Fibroblast of pulmonary artery (primary cell): Measurements from ENCODE around the gene NFAT5.

ENCODE experiments used
- DNase-seq: peaks from one replicate; pipeline ENCODE4 v3.0.0-alpha.2; 2010; ENCODE audit warnings: low read depth
- H3K4me3 ChIP-seq: replicated peaks from 2 replicates; pipeline ENCODE4 v1.5.1; 2011; ENCODE audit warnings: low read depth, mild to moderate bottlenecking, control low read depth, low read length, moderate library complexity
- CTCF ChIP-seq: IDR thresholded peaks from 2 replicates; pipeline ENCODE4 v1.5.1; 2011; ENCODE audit warnings: mild to moderate bottlenecking, control low read depth, low read length, inconsistent platforms; ENCODE audit errors: missing control alignments

Gene NFAT5

GRCh38 chr16:69744363-69745231 lies 178.8 kb downstream of the NFAT5 start:
- H3K4me3 ChIP-seq = no peak overlapping the region
- no peak for DNase-seq
- TF ChIP-seq CTCF = no peak

GRCh38 chr16:69745232-69745612 lies 179.5 kb downstream of the NFAT5 start:
- TF ChIP-seq CTCF = no peak
- no peak for DNase-seq
- H3K4me3 ChIP-seq = no peak overlapping the region

- DNase-seq = no peak
- TF ChIP-seq CTCF = no peak
- H3K4me3 ChIP-seq = no peak overlapping the region
These were observed 180.2 kb downstream of the NFAT5 start for GRCh38 chr16:69745959-69746358.

- no peak overlapping the region for H3K4me3 ChIP-seq
- TF ChIP-seq CTCF = no peak
- DNase-seq = no peak
These were observed 181.3 kb downstream of the NFAT5 start for GRCh38 chr16:69747115-69747514.

GRCh38 chr16:69748694-69749345 lies 183.1 kb downstream of the NFAT5 start:
- no peak overlapping the region for H3K4me3 ChIP-seq
- DNase-seq = no peak
- TF ChIP-seq CTCF = no peak

GRCh38 chr16:69754143-69754468 lies 188.3 kb downstream of the NFAT5 start:
- DNase-seq = no peak

More at GRCh38 chr16:69754143-69754468, 188.3 kb downstream of the NFAT5 start:
- no peak for TF ChIP-seq CTCF
- H3K4me3 ChIP-seq = peak overlapping the region; percentile 100
